K562 (cell line): Measurements from ENCODE around the gene SPRY2. TPM values are rescaled to one million over a fixed set of nuclear protein-coding genes. Genes with fewer than 3 reads are reported as not detected.
"Not testable (repeated sequence)": the region's sequence is repeated elsewhere in the genome, so short reads cannot be mapped to it uniquely, and the experiment has no call there.

Source experiments
- ATAC-seq: fragments of 200-7000 bp; cut with Tn5 transposase; 3 replicates; pipeline ENCODE4 v1.9.1; 2020; ENCODE audit warnings: moderate library complexity
- BruUV-seq: library from RNA; stranded (reverse); fragments of 400-500 nt; replicated peaks from 2 replicates; lab custom pipeline; 2021; lab: Mats Ljungman, UMichigan
- CTCF ChIA-PET: fragments of 300-600 bp; formaldehyde crosslinking; extraction: SDS; loops from one replicate; lab custom pipeline; 2021; ENCODE audit warnings: low intra/inter-chr PET ratio; lab: Yijun Ruan, JAX
- POLR2A ChIA-PET: fragments of 300-600, 350-650 bp; sonication (Branson Sonifier 250); formaldehyde crosslinking; extraction: SDS; loops from one replicate; lab custom pipeline; 2021; ENCODE audit warnings: antibody characterized with exemption, inconsistent platforms; lab: Yijun Ruan, JAX
- DNase-seq, 4 experiments: peaks; one replicate each; pipeline versions ENCODE4 v3.0.0 to v3.0.0-alpha.2; 2011 to 2018; ENCODE audit warnings: low spot score in 3 of 4, mixed read lengths in 3 of 4; ENCODE audit errors: extremely low read depth in 1 of 4
- FAIRE-seq: peaks from 2 replicates; lab custom pipeline; 2011; peaks lifted over from hg19 to GRCh38; lab: Jason Lieb, UNC
- H2AFZ ChIP-seq: 2 replicates; pipeline ENCODE4 v1.6.0; 2011; ENCODE audit warnings: low read depth, low read length, control low read depth, inconsistent platforms
- H3K27ac ChIP-seq: fragments of 200-600 bp; 3 replicates; pipeline ENCODE4 v1.8.0; 2011; ENCODE audit warnings: low read depth, mild to moderate bottlenecking, control low read depth, inconsistent platforms, low read length, moderate library complexity, mixed read lengths; ENCODE audit errors: extremely low read depth
- H3K27me3 ChIP-seq, 2 experiments: fragments of 300-600 bp in 1 of 2; 2 replicates in 1 of 2; 3 replicates in 1 of 2; pipeline versions ENCODE4 v1.6.0 to v1.8.0; 2011; ENCODE audit warnings: inconsistent platforms in 2 of 2, low read length in 2 of 2, mild to moderate bottlenecking in 1 of 2, mixed read lengths in 1 of 2, moderate library complexity in 1 of 2; ENCODE audit not compliant: control insufficient read depth in 2 of 2, insufficient read depth in 2 of 2
- H3K36me3 ChIP-seq: fragments of 300-600 bp; 3 replicates; pipeline ENCODE4 v1.8.0; 2011; ENCODE audit warnings: mild to moderate bottlenecking, low read length, inconsistent platforms; ENCODE audit not compliant: control insufficient read depth, insufficient read depth
- H3K4me1 ChIP-seq, 2 experiments: fragments of 200-600 bp in 1 of 2; replicated peaks in 1 of 2; 2 replicates in 1 of 2; 3 replicates in 1 of 2; pipeline versions ENCODE4 v1.5.1 to v1.8.0; 2011; ENCODE audit warnings: inconsistent platforms in 2 of 2, low read length in 2 of 2, mild to moderate bottlenecking in 1 of 2, mixed read lengths in 1 of 2, moderate library complexity in 1 of 2; ENCODE audit not compliant: control insufficient read depth in 2 of 2, insufficient read depth in 2 of 2
- H3K4me2 ChIP-seq: 2 replicates; pipeline ENCODE4 v1.6.1; 2011; ENCODE audit warnings: low read length, control low read depth, inconsistent platforms, mixed read lengths; ENCODE audit not compliant: insufficient read depth
- H3K4me3 ChIP-seq: fragments of 200-600 bp; sonication (generic), shearing (Covaris generic); 2 replicates; pipeline ENCODE4 v1.5.1; 2016; ENCODE audit warnings: control low read depth, inconsistent platforms
- H3K79me2 ChIP-seq: fragments of 200-600 bp; 3 replicates; pipeline ENCODE4 v1.8.0; 2011; ENCODE audit warnings: low read length, inconsistent platforms; ENCODE audit not compliant: control insufficient read depth, insufficient read depth
- H3K9ac ChIP-seq, 2 experiments: 2 replicates each; pipeline versions ENCODE4 v1.6.0 to v1.6.1; 2011; ENCODE audit warnings: low read depth in 2 of 2, low read length in 2 of 2, control low read depth in 1 of 2, inconsistent platforms in 1 of 2, mild to moderate bottlenecking in 1 of 2, mixed read lengths in 1 of 2; ENCODE audit not compliant: insufficient read depth in 1 of 2
- H3K9me1 ChIP-seq: one replicate; pipeline ENCODE4 v1.6.0; 2011; ENCODE audit warnings: inconsistent platforms, mild to moderate bottlenecking, low read length, moderate library complexity; ENCODE audit not compliant: control insufficient read depth, insufficient read depth
- H3K9me3 ChIP-seq: replicated peaks from 2 replicates; pipeline ENCODE4 v1.5.1; 2011; ENCODE audit warnings: low read depth, low read length, inconsistent platforms; ENCODE audit not compliant: control insufficient read depth, insufficient read depth
- H4K20me1 ChIP-seq: replicated peaks from 2 replicates; pipeline ENCODE4 v1.6.1; 2011; ENCODE audit warnings: low read length, inconsistent platforms, mixed read lengths; ENCODE audit not compliant: control insufficient read depth, insufficient read depth
- CHD4 ChIP-seq: fragments of 200-600 bp; sonication (generic); IDR thresholded peaks from 3 replicates; pipeline ENCODE4 v1.6.1; 2012; ENCODE audit warnings: low read depth, mild to moderate bottlenecking, mixed read lengths, low read length, inconsistent platforms; ENCODE audit not compliant: insufficient read depth, insufficient replicate concordance, poor library complexity, severe bottlenecking
- GATAD2B ChIP-seq: fragments of 450-650 bp; IDR thresholded peaks from 2 replicates; pipeline ENCODE4 v1.6.1; 2017; ENCODE audit warnings: mild to moderate bottlenecking, borderline replicate concordance
- KAT8 ChIP-seq: fragments of 450-650 bp; IDR thresholded peaks from 2 replicates; pipeline ENCODE4 v1.6.1; 2016; ENCODE audit warnings: low read depth, mild to moderate bottlenecking
- KHSRP ChIP-seq: fragments of 450-650 bp; IDR thresholded peaks from 2 replicates; pipeline ENCODE4 v1.6.1; 2017
- RBM25 ChIP-seq: fragments of 200-400 bp; formaldehyde crosslinking; IDR thresholded peaks from 2 replicates; pipeline ENCODE4 v1.6.1; 2018; ENCODE audit warnings: low read length, low read depth, moderate library complexity; ENCODE audit not compliant: severe bottlenecking
- STAT5A ChIP-seq: IDR thresholded peaks from 2 replicates; pipeline ENCODE4 v1.6.1; 2012; ENCODE audit warnings: low read length, inconsistent platforms, borderline replicate concordance
- VEZF1 ChIP-seq: fragments of 200-800 bp; sonication (Bioruptor generic); IDR thresholded peaks from 2 replicates; pipeline ENCODE4 v1.6.1; 2017; ENCODE audit warnings: missing genetic modification characterization, missing compliant biosample characterization
- ZKSCAN3 ChIP-seq: fragments of 250-450 bp; sonication (Bioruptor Pico); IDR thresholded peaks from 2 replicates; pipeline ENCODE4 v1.4.0; 2020
- ZNF133 ChIP-seq: fragments of 250-450 bp; sonication (Bioruptor Pico); IDR thresholded peaks from 2 replicates; pipeline ENCODE4 v1.4.0; 2020; ENCODE audit warnings: mild to moderate bottlenecking
- ZNF583 ChIP-seq: fragments of 250-450 bp; sonication (Bioruptor Pico); IDR thresholded peaks from 2 replicates; pipeline ENCODE4 v1.4.0; 2020
- WGBS: fragments of 100-300 bp; shearing (Covaris generic); methylation state at CpG from one replicate; pipeline ENCODE4 v1.1.6; 2016; ENCODE audit warnings: low coverage, mixed read lengths; ENCODE audit not compliant: insufficient coverage; ENCODE audit errors: missing lambda C conversion rate; 5-methylcytosine and 5-hydroxymethylcytosine counted together
- in situ Hi-C: fragments of 300-500 bp; cut with MboI; formaldehyde crosslinking; loops from 4 replicates; pipeline ENCODE4 v1.15.0; 2018; ENCODE audit warnings: inconsistent platforms, mixed read lengths
- intact Hi-C: fragments of 100-400 bp; cut with micrococcal nuclease; formaldehyde crosslinking; loops from 2 replicates; pipeline ENCODE4 v1.14.2; 2022
- polyA plus RNA-seq, 8 experiments: library from polyadenylated mRNA; depleted of rRNA in 4 of 8; stranded (reverse) in 5 of 8; unstranded in 3 of 8; fragments of >200 nt; fragmentation: Nextera tagmentation in 2 of 8; fragmentation: Illumina TruSeq in 1 of 8; extraction: Ambion mirVana in 2 of 8; extraction: Trizol in 1 of 8; gene quantifications; 2 replicates each; pipeline versions ENCODE4 v1.2.1 to v1.2.3, GENCODE V29; 2011 to 2014; ENCODE audit warnings: inconsistent platforms in 1 of 8, missing spikeins in 1 of 8
- total RNA-seq, 7 experiments: library from RNA; depleted of rRNA in 6 of 7; stranded (reverse); fragments of >200 nt in 6 of 7; fragmentation: Illumina TruSeq in 2 of 7; extraction: Trizol in 2 of 7; gene quantifications; 2 replicates each; pipeline versions ENCODE4 v1.2.1 to v1.2.3, GENCODE V29; 2011 to 2021; ENCODE audit warnings: low replicate concordance in 1 of 7
- TF ChIP-seq, protein P1 (sequence below): fragments of 450-650 bp; IDR thresholded peaks from 2 replicates; pipeline ENCODE4 v1.6.1; 2016; ENCODE audit warnings: low read depth, mild to moderate bottlenecking, moderate library complexity
- TF ChIP-seq, protein P2 (sequence below): IDR thresholded peaks from 2 replicates; pipeline ENCODE4 v1.6.1; 2014; ENCODE audit warnings: antibody characterized with exemption

SPRY2 gene
- total and polyA plus RNA-seq, 9 of the 15 experiments (the other 6 are each of a cell fraction or from before 2014, with no cell fraction given) = 1.8 to 7.8 (median 3.4) TPM

- WGBS = no CpG with 5 or more reads among the region's 32 CpGs
- ATAC-seq, BruUV-seq, H3K27me3 ChIP-seq, H3K9me1 ChIP-seq, in situ Hi-C loops, H3K27ac ChIP-seq, H3K9ac ChIP-seq, FAIRE-seq, POLR2A ChIA-PET, DNase-seq, intact Hi-C loops, H3K9me3 ChIP-seq, H2AFZ ChIP-seq, H3K79me2 ChIP-seq, H3K4me3 ChIP-seq, H3K36me3 ChIP-seq, H4K20me1 ChIP-seq, CTCF ChIA-PET, H3K4me2 ChIP-seq: not testable (repeated sequence)
- peaks cover 0 to 16% of the 10 kb centered on the region in 2 experiments; a peak in 2 of 5 replicates for H3K4me1 ChIP-seq
Observed at GRCh38 chr13:80355496-80356094, 14.7 kb upstream of the SPRY2 start.

GRCh38 chr13:80348750-80349149 is 7.8 kb upstream of the SPRY2 start:
- H3K9me3 ChIP-seq = no peaks in the 10 kb centered on the region
- H3K27me3 ChIP-seq = no peaks in the 10 kb centered on the region
- POLR2A ChIA-PET = no interaction called here
- no peaks in the 10 kb centered on the region for H4K20me1 ChIP-seq
- in situ Hi-C loops = loop anchor here (25.0 kb wide), 1 partner anchor 911 kb away; no protein-coding TSS in a partner anchor
- no peaks in the 10 kb centered on the region for H3K79me2 ChIP-seq
- no peak for TF ChIP-seq VEZF1 (CRISPR knock-in tag)
- TF ChIP-seq KHSRP = no peak
- TF ChIP-seq STAT5A = no peak
- no peak for TF ChIP-seq ZNF133 (CRISPR knock-in tag)
- TF ChIP-seq, protein P1, sequence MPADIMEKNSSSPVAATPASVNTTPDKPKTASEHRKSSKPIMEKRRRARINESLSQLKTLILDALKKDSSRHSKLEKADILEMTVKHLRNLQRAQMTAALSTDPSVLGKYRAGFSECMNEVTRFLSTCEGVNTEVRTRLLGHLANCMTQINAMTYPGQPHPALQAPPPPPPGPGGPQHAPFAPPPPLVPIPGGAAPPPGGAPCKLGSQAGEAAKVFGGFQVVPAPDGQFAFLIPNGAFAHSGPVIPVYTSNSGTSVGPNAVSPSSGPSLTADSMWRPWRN = no peak
- TF ChIP-seq CHD4 = no peak
- no peak for TF ChIP-seq GATAD2B
- TF ChIP-seq ZKSCAN3 (CRISPR knock-in tag) = no peak
- no peak for TF ChIP-seq KAT8
- TF ChIP-seq RBM25 = no peak
- TF ChIP-seq, protein P2, sequence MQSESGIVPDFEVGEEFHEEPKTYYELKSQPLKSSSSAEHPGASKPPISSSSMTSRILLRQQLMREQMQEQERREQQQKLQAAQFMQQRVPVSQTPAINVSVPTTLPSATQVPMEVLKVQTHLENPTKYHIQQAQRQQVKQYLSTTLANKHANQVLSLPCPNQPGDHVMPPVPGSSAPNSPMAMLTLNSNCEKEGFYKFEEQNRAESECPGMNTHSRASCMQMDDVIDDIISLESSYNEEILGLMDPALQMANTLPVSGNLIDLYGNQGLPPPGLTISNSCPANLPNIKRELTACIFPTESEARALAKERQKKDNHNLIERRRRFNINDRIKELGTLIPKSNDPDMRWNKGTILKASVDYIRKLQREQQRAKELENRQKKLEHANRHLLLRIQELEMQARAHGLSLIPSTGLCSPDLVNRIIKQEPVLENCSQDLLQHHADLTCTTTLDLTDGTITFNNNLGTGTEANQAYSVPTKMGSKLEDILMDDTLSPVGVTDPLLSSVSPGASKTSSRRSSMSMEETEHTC = no peak
- no peak for TF ChIP-seq ZNF583 (CRISPR knock-in tag)
- TF ChIP-seq, all 486 proteins: peak for 0
- no peak for DNase-seq
- no peak overlapping the region for H3K9ac ChIP-seq
- BruUV-seq = no TSS peak
- no peak for ATAC-seq
- no peak overlapping the region for H3K4me3 ChIP-seq
- H3K9me1 ChIP-seq = no peaks in the 10 kb centered on the region
- FAIRE-seq = no peak
- H3K4me1 ChIP-seq = no peaks in the 10 kb centered on the region
- H3K27ac ChIP-seq = no peak overlapping the region
- H3K4me2 ChIP-seq = no peak overlapping the region
- CTCF ChIA-PET = no interaction called here
- H3K36me3 ChIP-seq = no peaks in the 10 kb centered on the region
- WGBS = 52% methylated on average over 6 of the region's 6 CpGs
- no peak overlapping the region for H2AFZ ChIP-seq
- intact Hi-C loops = no loop called here
